Astrocyte of the cerebellum (primary cell): ENCODE results near the gene NPAS2.

Source experiments
- DNase-seq: peaks from one replicate; pipeline ENCODE4 v3.0.0-alpha.2; 2011; ENCODE audit warnings: low read depth
- H3K4me3 ChIP-seq: 2 replicates; pipeline ENCODE4 v1.5.1; 2011; ENCODE audit warnings: mild to moderate bottlenecking, low read depth, low read length, moderate library complexity
- in situ Hi-C: cut with HindIII; loops from 2 replicates; pipeline ENCODE4 v1.10.0; 2017; ENCODE audit warnings: low sequenced_read_pairs
- TF ChIP-seq, protein P1 (sequence below): IDR thresholded peaks from 2 replicates; pipeline ENCODE4 v1.5.1; 2012; ENCODE audit warnings: low read length, low read depth, moderate library complexity, mild to moderate bottlenecking; ENCODE audit errors: missing control alignments

NPAS2 gene

DNA sequence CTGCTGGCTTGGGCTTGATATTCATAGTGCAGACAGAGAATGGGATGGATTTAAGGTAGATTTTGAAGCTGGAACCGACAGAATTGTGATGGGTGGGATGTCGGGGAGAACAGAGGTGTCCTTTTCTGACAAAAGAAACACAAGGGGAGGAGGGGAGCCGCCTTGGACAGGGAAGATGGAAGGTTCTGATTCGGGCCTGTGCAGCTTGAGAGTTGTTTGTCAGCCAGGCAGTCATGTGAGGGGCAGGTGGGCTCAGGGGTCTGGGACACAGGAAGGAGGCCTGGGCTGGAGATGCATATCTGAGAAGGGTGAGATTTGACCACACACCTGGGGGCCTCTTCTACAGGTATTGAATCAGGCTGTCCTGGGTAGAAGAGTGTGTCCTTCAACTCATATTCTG lies 41.4 kb downstream of the NPAS2 start:
- no peak overlapping the region for H3K4me3 ChIP-seq
- in situ Hi-C loops, result no loop called here
- no peak for DNase-seq
- TF ChIP-seq, protein P1, sequence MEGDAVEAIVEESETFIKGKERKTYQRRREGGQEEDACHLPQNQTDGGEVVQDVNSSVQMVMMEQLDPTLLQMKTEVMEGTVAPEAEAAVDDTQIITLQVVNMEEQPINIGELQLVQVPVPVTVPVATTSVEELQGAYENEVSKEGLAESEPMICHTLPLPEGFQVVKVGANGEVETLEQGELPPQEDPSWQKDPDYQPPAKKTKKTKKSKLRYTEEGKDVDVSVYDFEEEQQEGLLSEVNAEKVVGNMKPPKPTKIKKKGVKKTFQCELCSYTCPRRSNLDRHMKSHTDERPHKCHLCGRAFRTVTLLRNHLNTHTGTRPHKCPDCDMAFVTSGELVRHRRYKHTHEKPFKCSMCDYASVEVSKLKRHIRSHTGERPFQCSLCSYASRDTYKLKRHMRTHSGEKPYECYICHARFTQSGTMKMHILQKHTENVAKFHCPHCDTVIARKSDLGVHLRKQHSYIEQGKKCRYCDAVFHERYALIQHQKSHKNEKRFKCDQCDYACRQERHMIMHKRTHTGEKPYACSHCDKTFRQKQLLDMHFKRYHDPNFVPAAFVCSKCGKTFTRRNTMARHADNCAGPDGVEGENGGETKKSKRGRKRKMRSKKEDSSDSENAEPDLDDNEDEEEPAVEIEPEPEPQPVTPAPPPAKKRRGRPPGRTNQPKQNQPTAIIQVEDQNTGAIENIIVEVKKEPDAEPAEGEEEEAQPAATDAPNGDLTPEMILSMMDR, result no peak

DNA sequence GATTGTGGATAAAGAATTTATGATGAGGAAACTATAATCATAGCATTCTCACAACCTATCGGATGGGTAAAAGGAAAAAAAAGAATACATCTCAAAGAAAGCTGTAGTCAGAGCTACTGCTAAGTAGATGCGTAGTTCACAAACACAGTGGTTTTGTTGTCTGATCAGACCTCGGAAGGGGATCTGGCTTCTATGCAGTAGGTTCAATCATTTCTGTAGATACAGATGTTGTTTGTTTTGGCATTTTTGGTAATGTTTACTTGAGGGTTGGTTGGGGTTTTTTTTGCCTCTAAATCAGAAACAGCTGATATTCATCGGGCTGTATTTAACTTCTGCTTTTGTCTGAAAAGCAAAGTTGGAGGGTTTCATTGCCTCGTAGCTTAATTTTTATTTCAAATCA lies 42.1 kb downstream of the NPAS2 start:
- in situ Hi-C loops, result no loop called here
- TF ChIP-seq, protein P1, result no peak
- DNase-seq, result no peak
- H3K4me3 ChIP-seq, result no peak overlapping the region

DNA sequence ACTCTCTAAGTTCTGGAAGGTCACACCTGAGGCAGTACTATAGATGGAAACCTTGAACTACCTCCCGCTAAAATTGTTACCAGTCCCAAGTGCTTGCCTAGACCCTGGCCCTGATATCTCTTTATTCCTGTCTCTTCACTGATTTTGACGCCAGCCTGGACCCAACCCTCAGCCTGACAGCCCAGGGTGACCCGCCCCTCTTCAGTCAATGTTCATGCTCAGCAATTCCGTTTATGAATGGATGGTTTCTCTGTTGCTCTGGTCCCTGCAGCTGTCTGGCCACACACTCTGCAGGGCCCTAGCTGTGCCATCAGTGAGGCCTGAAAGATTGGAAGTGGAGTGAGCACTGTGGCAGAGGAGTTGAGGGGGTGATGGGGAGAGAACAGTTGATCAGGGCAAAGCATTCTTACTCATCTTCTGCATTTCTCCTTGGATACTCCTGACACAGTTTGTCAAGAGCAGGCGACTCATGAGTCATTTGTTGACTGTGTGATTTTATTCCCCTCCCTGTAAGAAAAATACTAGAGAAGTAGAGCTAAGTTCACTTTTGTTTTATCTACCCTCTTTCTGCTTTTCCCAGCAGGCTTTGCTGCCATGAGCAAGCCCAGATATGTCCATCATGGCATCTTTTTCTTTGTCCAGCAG lies 46.0 kb downstream of the NPAS2 start:
- DNase-seq, result no peak
- in situ Hi-C loops, result no loop called here
- no peak overlapping the region for H3K4me3 ChIP-seq
- TF ChIP-seq, protein P1, result no peak

DNA sequence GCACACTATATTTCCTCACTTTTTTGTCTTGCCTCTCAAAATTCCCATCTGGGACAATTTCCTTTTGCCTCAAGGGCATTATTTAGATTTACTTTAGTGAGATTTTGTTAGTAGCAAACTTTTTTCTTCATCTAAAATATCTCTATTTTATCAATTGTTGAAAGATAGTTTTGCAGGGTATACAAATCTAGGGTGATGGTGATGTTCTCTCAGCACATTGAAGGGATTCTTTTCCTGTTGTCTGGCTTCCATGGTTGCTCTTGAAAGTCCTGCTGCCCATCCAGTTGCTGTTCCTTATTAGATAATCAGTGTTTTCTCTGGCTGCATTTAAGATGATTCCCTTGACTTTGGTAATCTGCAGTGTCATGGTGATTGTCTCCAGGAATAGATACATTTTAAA lies 48.1 kb downstream of the NPAS2 start:
- in situ Hi-C loops, result no loop called here
- H3K4me3 ChIP-seq, result no peak overlapping the region
- TF ChIP-seq, protein P1, result no peak
- DNase-seq, result no peak

DNA sequence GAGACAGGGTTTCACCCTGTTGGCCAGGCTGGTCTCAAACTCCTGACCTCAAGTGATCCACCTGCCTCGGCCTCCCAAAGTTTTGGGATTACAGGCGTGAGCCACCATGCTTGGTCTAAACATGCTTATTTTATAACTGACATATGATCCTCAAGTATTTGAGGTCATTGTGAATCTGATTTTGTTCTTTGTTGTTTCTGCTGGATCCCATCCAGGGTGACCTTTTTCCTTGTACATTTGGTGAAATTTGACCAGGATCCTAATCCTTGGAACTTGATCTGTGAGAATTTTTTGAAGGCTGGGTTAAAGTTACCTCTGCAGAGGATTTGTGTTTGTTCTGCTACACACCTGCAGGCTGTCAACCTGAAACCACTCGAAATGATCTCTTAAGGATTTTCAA lies 49.2 kb downstream of the NPAS2 start:
- in situ Hi-C loops, result no loop called here
- TF ChIP-seq, protein P1, result no peak

DNA sequence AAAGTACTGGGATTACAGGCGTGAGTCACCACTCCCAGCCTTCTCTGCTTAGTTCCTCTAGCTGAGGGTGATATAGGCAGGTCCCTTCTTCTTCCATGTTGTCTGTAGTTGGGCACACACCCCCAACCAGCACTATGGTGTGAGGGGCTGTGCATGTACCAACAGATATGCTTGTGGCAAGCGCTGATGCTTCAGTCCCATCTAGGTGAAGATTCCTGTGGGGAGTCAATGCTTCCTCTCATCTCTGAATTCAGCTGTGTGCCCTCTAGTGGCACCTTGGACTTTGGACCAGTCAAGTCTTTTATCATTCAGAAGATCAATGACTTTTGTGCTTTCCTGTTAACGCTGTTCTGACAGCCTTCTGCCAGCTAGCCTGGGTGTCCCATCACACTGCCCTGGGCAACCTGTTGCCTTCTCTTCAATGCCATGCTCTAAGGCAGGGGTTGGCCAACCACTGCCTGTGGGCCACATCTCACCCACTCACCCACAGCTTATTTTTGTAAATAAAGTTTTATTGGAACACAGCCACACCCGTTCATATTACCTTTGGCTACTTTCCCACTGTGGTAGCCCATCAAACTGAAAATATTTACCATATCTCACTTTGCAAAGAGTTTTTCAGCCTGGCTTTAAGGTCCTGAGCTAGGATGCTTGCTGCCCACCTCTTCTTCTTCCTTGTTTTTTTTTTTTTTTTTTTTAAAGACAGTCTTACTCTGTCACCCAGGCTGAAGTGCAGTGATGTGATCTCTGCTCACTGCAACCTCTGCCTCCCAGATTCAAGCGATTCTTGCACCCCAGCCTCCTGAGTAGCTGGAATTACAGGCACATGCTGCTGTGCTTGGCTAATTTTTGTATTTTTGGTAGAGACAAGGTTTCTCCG lies 51.0 kb downstream of the NPAS2 start:
- TF ChIP-seq, protein P1, result peak; percentile 30
- no peak overlapping the region for H3K4me3 ChIP-seq
- in situ Hi-C loops, result no loop called here

More for the DNA sequence above, 49.2 kb downstream of the NPAS2 start:
- DNase-seq, result no peak
- H3K4me3 ChIP-seq, result no peak overlapping the region

More for the DNA sequence above, 51.0 kb downstream of the NPAS2 start:
- DNase-seq, result no peak
